HG02642 (cell line): ENCODE results near the gene SPSB2.
A peak's percentile ranks its signal among the peaks of the same experiment; 100 is the strongest.
"Not testable (repeated sequence)": the region's sequence is repeated elsewhere in the genome, so short reads cannot be mapped to it uniquely, and the experiment has no call there.

ENCODE experiments used
- ATAC-seq: cut with Tn5 transposase; IDR thresholded peaks from one replicate; pipeline ENCODE4 v1.9.1; 2021; ENCODE audit warnings: mild to moderate bottlenecking; ENCODE audit not compliant: unreplicated experiment, poor library complexity

SPSB2 gene

GRCh38 chr12:6902448-6902847 lies 29.3 kb upstream of the SPSB2 start:
- no peak for ATAC-seq

DNA sequence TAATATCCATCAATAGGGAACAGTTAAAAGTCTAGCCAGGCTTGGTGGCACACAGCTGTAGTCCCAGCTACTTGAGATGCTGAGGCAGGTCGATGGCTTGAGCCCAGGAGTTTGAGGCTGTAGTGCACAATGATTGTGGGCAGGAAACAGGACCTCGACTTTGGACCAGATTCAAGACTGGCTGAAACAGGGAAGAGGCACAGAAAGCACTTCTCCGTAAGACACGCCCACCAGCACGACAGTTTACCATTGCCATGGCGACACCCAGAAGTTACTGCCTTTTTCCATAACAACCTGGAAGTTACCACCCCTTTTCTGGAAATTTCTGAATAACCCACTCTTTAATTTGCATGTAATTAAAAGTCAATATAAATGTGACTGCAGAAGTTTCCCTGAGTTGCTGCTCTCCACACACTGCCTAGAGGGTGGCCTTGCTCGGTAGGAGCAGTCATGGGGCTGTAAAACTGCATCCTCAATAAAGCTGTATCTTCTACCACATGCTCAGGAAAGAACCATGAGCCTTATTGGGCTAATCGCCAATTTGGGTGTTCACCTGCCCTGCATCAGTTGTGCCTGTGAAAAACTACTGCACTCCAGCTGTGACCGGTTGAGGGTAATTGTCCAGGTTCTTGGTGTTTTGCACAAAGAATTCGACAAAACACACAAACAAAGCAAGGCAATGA lies 26.9 kb upstream of the SPSB2 start:
- ATAC-seq = no peak

DNA sequence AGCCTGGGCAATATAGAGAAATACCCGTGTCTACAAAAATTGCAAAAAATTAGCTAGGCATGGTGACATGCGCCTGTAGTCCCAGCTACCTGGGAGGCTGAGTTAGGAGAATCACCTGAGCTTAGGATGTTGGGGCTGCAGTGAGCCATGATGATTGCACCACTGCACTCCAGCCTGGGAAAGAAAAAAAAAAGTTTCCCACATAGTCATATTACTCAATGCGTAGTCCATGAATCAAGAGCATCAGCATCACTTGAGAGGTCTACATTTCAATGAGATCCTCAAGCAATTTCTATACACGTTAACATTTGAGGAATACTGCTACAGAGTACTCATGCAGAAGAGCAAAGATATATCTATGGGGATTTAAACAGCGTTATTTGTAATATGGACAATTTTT lies 26.3 kb upstream of the SPSB2 start:
- no peak for ATAC-seq

GRCh38 chr12:6896846-6897435 lies 23.8 kb upstream of the SPSB2 start:
- ATAC-seq = no peak

DNA sequence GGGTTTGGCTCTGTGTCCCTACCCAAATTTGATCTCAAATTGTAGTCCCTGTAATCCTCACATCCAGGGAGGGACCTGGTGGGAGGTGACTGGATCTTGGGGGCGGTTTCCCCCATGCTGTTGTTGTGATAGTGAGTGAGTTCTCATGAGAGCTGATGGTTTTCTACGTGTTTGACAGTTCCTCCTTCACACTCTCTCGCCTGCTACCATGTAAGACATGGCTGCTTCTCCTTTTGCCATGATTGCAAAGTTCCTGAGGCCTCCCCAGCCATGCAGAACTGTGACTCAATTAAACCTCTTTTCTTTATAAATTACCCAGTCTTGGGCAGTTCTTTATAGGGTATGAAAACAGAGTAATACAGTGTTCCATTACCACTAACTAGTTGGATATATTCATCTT lies 21.2 kb upstream of the SPSB2 start:
- ATAC-seq = no peak

DNA sequence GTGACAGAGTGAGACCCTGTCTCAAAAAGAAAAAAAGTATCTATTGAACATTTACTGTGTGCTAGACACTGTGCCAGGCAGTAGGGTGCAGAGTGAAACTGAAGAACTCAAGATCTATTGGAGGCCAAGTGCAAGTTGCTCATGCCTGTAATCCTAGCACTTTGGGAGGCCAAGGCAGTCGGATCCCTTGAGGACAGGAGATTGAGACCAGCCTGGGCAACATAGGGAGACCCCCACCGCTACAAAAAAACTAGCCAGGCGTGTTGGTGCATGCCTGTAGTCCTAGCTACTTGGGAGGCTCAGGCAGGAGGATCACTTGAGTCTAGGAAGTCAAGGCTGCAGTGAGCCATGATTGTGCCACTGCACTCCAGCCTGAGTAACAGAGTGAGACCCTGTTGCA lies 19.6 kb upstream of the SPSB2 start:
- ATAC-seq = not testable (repeated sequence)

- ATAC-seq = peak; percentile 2
Measured at GRCh38 chr12:6891646-6892001, 18.5 kb upstream of the SPSB2 start.

GRCh38 chr12:6890789-6891645 lies 17.9 kb upstream of the SPSB2 start:
- peak; percentile 97 for ATAC-seq

GRCh38 chr12:6889775-6890573 lies 16.9 kb upstream of the SPSB2 start:
- ATAC-seq = not testable (repeated sequence)

DNA sequence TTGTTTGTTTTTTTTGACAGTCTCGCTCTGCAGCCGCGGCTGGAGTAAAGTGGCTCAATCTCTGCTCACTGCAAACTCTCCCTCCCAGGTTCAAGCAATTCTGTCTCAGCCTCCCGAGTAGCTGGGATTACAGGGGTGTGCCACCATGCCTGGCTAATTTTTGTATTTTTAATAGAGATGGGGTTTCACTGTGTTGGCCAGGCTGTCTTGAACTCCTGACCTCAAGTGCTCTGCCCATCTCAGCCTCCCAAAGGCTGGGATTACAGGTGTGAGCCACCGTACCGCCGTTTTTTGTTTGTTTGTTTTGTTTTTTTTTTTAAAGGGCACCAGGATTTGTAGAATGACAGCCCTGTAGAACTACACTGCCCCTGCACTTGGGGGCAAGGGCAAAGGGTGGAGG lies 15.7 kb upstream of the SPSB2 start:
- ATAC-seq = not testable (repeated sequence)

- no peak for ATAC-seq
Measured at GRCh38 chr12:6888360-6888759, 15.3 kb upstream of the SPSB2 start.

GRCh38 chr12:6887460-6887859 lies 14.4 kb upstream of the SPSB2 start:
- no peak for ATAC-seq

- not testable (repeated sequence) for ATAC-seq
Measured at GRCh38 chr12:6886206-6886999, 13.3 kb upstream of the SPSB2 start.

GRCh38 chr12:6884539-6884938 lies 11.4 kb upstream of the SPSB2 start:
- no peak for ATAC-seq

DNA sequence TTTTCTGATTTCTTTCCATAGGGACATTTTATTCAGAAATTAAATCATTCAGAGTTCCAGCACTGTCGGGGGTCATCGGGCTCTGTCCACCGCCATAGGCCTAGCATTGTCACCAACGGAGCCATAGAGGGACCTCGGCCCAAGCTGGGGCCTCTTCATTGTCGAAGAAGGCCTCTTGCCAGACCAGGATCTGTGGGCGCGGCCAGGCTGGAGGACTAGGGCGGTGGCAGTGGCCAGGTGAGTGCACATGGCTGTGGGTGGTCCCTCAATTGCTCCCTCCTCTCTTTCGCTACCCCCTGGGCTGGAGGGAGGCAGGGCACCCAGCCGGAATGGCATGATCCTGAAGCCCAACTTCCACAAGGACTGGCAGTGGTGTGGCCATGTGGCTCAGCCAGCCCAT lies 10.6 kb upstream of the SPSB2 start:
- ATAC-seq = no peak

DNA sequence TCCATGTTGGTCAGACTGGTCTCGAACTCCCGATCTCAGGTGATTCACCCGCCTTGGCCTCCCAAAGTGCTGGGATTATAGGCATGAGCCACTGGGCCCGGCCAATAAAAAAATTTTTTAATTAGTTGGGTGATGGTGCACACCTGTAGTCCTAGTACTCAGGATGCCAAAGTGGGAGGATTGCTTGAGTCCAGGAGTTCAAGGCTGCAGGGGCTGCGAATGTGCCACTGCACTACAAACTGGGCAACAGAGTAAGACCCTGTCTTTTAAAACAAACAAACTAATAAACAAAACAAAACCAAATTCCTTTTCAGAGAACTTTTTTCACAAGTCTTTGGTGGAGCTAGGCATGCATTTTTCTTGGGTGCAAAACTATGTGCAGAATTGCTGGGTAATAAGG lies 10.1 kb upstream of the SPSB2 start:
- no peak for ATAC-seq

GRCh38 chr12:6879824-6880223 lies 6.7 kb upstream of the SPSB2 start:
- ATAC-seq = not testable (repeated sequence)

DNA sequence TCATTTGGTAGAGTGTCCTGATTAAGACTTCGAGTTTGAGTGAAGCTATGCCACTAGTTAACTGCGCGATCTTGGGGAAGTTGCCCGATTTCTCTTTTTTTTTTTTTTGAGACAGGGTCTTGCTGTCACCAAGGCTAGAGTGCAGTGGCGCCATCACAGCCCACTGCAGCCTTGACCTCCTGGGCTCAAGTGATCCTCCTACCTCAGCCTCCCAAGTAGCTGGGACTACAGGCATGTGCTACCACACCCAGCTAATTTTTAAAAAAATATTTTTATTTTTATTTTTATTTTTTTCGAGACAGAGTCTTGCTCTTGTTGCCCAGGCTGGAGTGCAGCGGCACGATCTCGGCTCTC lies 889 bp upstream of the SPSB2 start:
- ATAC-seq = not testable (repeated sequence)

DNA sequence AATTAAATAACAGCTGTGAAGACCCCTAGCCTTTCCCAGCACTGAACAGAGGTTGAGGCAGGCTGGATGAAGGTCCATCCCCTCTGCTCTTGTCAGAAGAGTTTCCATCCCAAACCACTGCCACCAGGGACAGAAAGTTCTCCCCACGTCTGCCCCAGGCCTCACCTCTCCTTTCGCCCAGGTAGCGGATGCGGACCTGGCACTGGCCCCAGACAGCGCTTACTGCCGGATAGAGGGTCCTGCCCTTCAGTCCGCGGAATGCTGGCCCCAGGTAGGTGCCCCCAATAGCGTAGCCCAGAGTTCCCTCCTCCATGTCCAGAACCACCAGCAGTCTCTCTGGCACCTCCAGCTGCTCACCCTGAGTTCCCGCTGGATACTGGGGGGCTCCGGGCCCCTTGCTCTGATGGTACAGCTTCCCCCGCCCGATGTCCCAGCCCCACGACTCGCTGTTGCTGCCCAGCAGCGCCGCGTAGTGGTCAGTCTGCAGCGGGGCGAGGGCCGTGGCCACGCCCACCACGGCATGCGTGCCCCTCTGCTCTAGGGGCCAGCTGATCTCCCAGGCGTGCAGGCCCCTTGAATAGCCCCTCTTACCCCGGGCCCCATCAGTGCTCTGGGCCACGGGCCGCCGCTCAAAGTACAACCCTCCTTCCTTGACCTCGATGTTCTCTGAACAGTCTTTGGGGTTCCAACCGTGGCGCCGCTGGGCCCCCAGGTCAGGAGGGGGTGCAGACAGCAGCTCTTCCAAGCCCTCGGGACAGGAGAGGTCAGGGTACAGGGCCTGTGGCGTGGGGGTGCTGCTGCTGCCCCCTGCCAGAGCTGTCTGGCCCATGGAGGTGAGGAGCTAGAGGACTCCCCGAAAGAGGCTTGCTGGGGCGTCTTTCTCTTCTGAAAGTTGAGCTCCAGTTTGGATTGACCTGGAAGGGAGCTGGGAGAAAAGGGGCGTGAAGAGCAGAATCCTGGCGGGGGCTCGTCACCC lies 742 bp downstream of the SPSB2 start:
- peak; percentile 38 for ATAC-seq
